Gastrocnemius medialis (tissue), 4 donors: Measurements from ENCODE around the gene RAET1E. TPM values are rescaled to one million over a fixed set of nuclear protein-coding genes. Genes with fewer than 3 reads are reported as not detected.

ENCODE experiments used
- ATAC-seq, 2 donors: fragments of 150-250 bp; one replicate each; pipeline ENCODE4 v1.9.1; 2016
- DNase-seq, 2 donors: peaks; one replicate each; pipeline ENCODE4 v3.0.0-alpha.2; 2019
- H3K27ac ChIP-seq, 4 donors: fragments of 200-600 bp; sonication (generic); 1 replicate in 1 of 4; 2 replicates in 3 of 4; pipeline ENCODE4 v1.5.1; 2016 to 2018; ENCODE audit warnings: mild to moderate bottlenecking in 2 of 4, moderate library complexity in 1 of 4
- H3K27me3 ChIP-seq, 3 donors: fragments of 200-600 bp; sonication (generic) in 2 of 3; 1 replicate in 1 of 3; 2 replicates in 2 of 3; pipeline versions ENCODE4 v1.5.1 to v1.6.0; 2016 to 2019; ENCODE audit warnings: mild to moderate bottlenecking in 1 of 3, moderate library complexity in 1 of 3
- H3K36me3 ChIP-seq, 2 donors: fragments of 200-600 bp; sonication (generic) in 1 of 2; one replicate each; pipeline ENCODE4 v1.5.1; 2017 to 2018
- H3K4me1 ChIP-seq, 2 donors: fragments of 200-600 bp; sonication (generic) in 1 of 2; one replicate each; pipeline ENCODE4 v1.5.1; 2016 to 2017; ENCODE audit warnings: mild to moderate bottlenecking in 2 of 2
- H3K4me3 ChIP-seq, 4 donors: fragments of 200-600 bp; sonication (generic) in 3 of 4; 1 replicate in 1 of 4; 2 replicates in 3 of 4; pipeline ENCODE4 v1.5.1; 2016 to 2019; ENCODE audit warnings: mild to moderate bottlenecking in 2 of 4
- H3K9me3 ChIP-seq, 3 donors: fragments of 200-600 bp; sonication (generic) in 2 of 3; 1 replicate in 1 of 3; 2 replicates in 2 of 3; pipeline ENCODE4 v1.5.1; 2016 to 2019
- POLR2A ChIP-seq, 2 donors: fragments of 450-650 bp; IDR thresholded peaks; one replicate each; pipeline ENCODE4 v1.6.1; 2017; ENCODE audit warnings: antibody characterized with exemption in 2 of 2, mild to moderate bottlenecking in 2 of 2, moderate library complexity in 2 of 2
- in situ Hi-C, 4 donors: fragments of 200-750 bp; cut with MboI; loops; one replicate each; pipeline versions ENCODE4 v1.15.0 to v1.8.0; 2017; ENCODE audit warnings: low sequenced_read_pairs in 4 of 4
- intact Hi-C: fragments of 100-400 bp; cut with DNase I; formaldehyde crosslinking; loops from one replicate; pipeline ENCODE4 v1.15.1; 2023; ENCODE audit warnings: low total_unique reads
- total RNA-seq, 4 donors: library from RNA; depleted of rRNA; stranded (reverse); fragments of >200 nt; gene quantifications; one replicate each; pipeline versions ENCODE4 v1.1.0 to v1.2.3, GENCODE V29; 2016
- TF ChIP-seq, protein P1 (sequence below), 5 experiments: fragments of 450-650 bp in 3 of 5; fragments of 200-600 bp in 2 of 5; sonication (generic) in 2 of 5; IDR thresholded peaks in 4 of 5; conservative IDR thresholded peaks in 1 of 5; 1 replicate in 4 of 5; 2 replicates in 1 of 5; pipeline ENCODE4 v1.5.1; 2016 to 2019; ENCODE audit warnings: antibody characterized with exemption in 5 of 5, mild to moderate bottlenecking in 3 of 5, moderate library complexity in 3 of 5

The RAET1E gene
- total RNA-seq, 4 donors from 2014 or later = 3.9 TPM; not detected in 3

DNA sequence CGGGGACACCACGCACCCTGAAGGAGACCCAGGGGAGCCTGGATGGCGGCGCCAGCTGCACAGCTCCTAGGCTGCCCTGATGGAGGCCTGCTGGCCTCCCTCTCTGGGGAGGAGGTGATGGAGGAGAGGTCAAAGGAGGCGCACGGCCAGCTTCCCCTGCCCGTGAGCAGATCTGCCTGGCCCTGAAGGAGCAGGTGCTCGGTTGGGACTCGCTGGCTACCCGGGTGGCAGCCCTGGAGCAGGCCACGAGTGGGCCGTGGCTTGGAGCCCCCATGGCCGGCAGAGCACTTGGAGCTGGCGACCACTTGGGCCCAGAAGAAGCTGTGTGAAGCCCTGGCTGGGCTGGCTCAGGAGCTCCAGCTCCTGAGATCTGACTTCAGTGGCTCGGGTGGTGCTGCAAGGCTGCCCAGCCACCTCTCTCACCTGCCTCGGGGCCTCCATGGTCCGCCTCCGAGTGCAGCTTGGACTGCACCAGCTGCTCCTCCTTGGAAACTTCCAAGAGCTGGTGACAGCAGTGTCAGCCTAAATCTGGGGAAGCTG lies 7.5 kb upstream of the RAET1E start:
- in situ Hi-C loops (loop anchor here in 1 of 4 donors (10.0 kb wide), 1 partner anchor 61 kb away; no protein-coding TSS in a partner anchor), intact Hi-C loops (no loop called here)
- TF ChIP-seq, protein P1, sequence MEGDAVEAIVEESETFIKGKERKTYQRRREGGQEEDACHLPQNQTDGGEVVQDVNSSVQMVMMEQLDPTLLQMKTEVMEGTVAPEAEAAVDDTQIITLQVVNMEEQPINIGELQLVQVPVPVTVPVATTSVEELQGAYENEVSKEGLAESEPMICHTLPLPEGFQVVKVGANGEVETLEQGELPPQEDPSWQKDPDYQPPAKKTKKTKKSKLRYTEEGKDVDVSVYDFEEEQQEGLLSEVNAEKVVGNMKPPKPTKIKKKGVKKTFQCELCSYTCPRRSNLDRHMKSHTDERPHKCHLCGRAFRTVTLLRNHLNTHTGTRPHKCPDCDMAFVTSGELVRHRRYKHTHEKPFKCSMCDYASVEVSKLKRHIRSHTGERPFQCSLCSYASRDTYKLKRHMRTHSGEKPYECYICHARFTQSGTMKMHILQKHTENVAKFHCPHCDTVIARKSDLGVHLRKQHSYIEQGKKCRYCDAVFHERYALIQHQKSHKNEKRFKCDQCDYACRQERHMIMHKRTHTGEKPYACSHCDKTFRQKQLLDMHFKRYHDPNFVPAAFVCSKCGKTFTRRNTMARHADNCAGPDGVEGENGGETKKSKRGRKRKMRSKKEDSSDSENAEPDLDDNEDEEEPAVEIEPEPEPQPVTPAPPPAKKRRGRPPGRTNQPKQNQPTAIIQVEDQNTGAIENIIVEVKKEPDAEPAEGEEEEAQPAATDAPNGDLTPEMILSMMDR (IDR thresholded peaks at IDR 0.05 in 4 of 5, conservative IDR thresholded peaks at IDR 0.05 in 1 of 5) = no peak
- TF ChIP-seq POLR2A (IDR thresholded peaks at IDR 0.05) = no peak
- ATAC-seq (no peak), DNase-seq (no peak)
- Histone ChIP-seq H3K27me3 (no peaks in the 10 kb centered on the region), H3K27ac (no peak overlapping the region), H3K9me3 (no peaks in the 10 kb centered on the region), H3K4me1 (peaks cover 7 to 8% of the 10 kb centered on the region in 2 donors), H3K4me3 (no peak overlapping the region), H3K36me3 (no peaks in the 10 kb centered on the region)

DNA sequence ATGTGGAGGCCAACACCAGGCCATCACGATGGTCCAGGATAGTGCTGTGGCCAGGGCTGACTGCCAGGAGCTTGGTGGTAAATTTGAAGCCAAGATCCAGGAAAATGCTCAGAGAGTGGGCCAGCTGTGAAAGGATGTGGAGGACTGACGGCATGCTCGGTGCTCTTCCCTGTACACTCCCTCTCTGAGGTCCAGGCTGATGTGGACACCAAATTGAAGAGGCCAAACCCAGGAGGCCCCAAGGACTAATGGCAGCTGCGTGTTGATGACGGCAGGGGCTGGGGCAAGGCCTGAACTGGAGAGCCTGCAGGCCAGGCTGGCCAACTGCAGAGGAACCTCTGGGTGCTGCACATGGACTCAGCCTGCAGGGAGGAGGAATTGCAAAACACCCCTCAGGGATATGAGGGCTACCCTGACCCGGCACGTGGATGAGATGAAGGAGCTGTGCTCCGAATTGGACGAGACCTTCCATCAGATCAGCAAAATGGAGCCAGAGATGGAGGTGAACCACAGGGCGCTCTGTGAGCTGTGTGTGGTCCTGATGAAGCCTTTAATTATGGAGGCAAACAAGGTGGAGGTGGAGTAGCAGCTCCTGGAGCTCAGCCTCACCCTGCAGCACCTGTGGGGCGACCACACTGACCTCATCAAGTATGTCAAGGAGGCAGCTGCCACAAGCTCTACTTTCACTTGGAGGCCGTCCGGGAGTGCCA lies 6.9 kb upstream of the RAET1E start:
- no peak overlapping the region for H3K4me3 ChIP-seq
- DNase-seq = no peak
- no peaks in the 10 kb centered on the region for H3K27me3 ChIP-seq
- no peaks in the 10 kb centered on the region for H3K9me3 ChIP-seq
- H3K27ac ChIP-seq = no peak overlapping the region
- peak in 1 of 2 donors; percentile 21 for ATAC-seq
- H3K4me1 ChIP-seq = peaks cover 7 to 8% of the 10 kb centered on the region in 2 donors
- TF ChIP-seq, protein P1 (IDR thresholded peaks at IDR 0.05 in 4 of 5, conservative IDR thresholded peaks at IDR 0.05 in 1 of 5) = no peak
- no peak for TF ChIP-seq POLR2A (IDR thresholded peaks at IDR 0.05)
- intact Hi-C loops = no loop called here
- H3K36me3 ChIP-seq = no peaks in the 10 kb centered on the region
- in situ Hi-C loops = loop anchor here in 1 of 4 donors (10.0 kb wide), 1 partner anchor 60 kb away; no protein-coding TSS in a partner anchor

DNA sequence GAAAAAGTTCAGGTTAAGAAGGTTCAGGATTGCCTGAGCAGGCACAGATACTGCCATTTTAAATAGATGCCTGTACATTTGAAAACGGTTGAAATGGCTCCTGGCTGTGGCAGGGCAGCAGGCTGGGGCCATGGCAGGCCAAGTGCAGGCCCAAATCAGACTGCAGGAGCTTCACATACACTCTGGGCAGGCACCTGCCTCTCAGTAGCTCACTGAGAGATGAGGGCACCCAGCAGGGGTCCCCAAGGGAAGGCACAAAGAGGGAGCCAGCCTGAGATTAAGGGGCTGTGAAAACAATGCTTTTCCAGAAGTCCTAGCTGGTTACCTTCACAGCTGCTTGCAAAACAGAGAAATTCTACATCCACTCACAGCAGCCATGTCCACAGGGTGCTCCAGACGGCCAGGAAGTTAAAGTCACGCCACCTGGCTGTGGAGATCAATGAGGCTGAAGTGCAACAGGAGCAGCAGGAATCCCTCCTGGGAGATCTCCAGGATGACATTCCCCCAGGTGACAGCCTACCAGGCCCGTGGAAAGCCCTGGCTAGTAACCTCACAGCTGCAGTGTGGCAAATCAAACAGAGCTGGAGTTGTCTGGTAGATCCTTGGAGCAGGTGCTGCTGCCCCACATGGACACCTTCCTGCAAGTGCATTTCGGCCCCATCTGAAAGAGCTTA lies 6.2 kb upstream of the RAET1E start:
- no peaks in the 10 kb centered on the region for H3K36me3 ChIP-seq
- DNase-seq (no peak), ATAC-seq (peak in 1 of 2 donors; percentile 28)
- in situ Hi-C loops (loop anchor here in 1 of 4 donors (10.0 kb wide), 1 partner anchor 59 kb away; no protein-coding TSS in a partner anchor), intact Hi-C loops (no loop called here)
- TF ChIP-seq, protein P1 (IDR thresholded peaks at IDR 0.05 in 4 of 5, conservative IDR thresholded peaks at IDR 0.05 in 1 of 5) = no peak
- TF ChIP-seq POLR2A (IDR thresholded peaks at IDR 0.05) = no peak
- H3K27me3 ChIP-seq = no peaks in the 10 kb centered on the region
- H3K4me3 ChIP-seq = no peak overlapping the region
- H3K27ac ChIP-seq = no peak overlapping the region
- no peaks in the 10 kb centered on the region for H3K9me3 ChIP-seq
- H3K4me1 ChIP-seq = peaks cover 7 to 8% of the 10 kb centered on the region in 2 donors

DNA sequence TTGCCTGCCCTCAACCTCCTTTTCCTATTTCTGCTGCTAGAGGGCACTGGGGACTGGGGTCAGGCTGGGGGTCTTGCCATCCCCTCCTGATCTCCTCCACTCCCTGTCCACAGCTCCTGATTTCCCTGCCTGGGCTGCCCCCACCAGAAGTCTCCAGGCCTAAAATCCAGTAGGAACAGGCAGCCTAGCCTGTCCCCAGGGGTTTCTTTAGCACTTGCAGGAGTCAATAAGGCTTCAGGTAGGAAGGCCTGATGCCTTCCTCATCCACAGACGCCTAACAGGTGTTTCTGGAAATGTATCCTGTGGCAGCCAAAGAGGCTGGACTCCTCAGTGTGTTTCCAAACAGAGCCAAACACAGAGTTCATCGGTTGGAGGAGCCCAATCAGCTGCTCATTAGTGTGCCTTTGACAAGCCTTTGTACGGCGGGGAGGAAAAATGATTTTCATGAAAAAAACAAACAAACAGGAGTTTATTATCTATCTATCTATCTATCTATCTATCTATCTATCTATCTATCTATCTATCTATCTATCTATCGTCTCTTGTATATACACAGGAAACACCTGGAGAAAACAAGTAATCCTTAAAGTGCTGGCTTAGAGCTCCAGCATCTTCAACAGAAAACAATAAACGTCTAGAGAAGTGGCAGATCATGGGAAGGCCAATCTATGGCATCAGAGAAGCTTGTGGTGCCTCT lies 3.7 kb upstream of the RAET1E start:
- Histone ChIP-seq H3K9me3 (no peaks in the 10 kb centered on the region), H3K4me3 (no peak overlapping the region), H3K27me3 (no peaks in the 10 kb centered on the region), H3K4me1 (peaks cover 19 to 27% of the 10 kb centered on the region in 2 donors), H3K27ac (no peak overlapping the region), H3K36me3 (no peaks in the 10 kb centered on the region)
- ATAC-seq (no peak), DNase-seq (no peak)
- in situ Hi-C loops = loop anchor here in 1 of 4 donors (10.0 kb wide), 1 partner anchor 57 kb away; no protein-coding TSS in a partner anchor
- intact Hi-C loops = no loop called here
- TF ChIP-seq, protein P1 (IDR thresholded peaks at IDR 0.05 in 4 of 5, conservative IDR thresholded peaks at IDR 0.05 in 1 of 5) = no peak
- TF ChIP-seq POLR2A (IDR thresholded peaks at IDR 0.05) = no peak
